OCI-LY3 (cell line): ENCODE data around the gene GJA9.

Experiments used
- EZH2phosphoT487 ChIP-seq: fragments of 200-600 bp; shearing (Covaris generic); IDR thresholded peaks from 2 replicates; pipeline ENCODE4 v1.6.1; 2018; ENCODE audit warnings: antibody characterized with exemption, mixed run types, low read depth
- TF ChIP-seq, protein P1 (sequence below): fragments of 200-600, 300-600 bp; sonication (generic); IDR thresholded peaks from 2 replicates; pipeline ENCODE4 v1.5.1; 2014; ENCODE audit warnings: antibody characterized with exemption, low read length, low read depth

DNA sequence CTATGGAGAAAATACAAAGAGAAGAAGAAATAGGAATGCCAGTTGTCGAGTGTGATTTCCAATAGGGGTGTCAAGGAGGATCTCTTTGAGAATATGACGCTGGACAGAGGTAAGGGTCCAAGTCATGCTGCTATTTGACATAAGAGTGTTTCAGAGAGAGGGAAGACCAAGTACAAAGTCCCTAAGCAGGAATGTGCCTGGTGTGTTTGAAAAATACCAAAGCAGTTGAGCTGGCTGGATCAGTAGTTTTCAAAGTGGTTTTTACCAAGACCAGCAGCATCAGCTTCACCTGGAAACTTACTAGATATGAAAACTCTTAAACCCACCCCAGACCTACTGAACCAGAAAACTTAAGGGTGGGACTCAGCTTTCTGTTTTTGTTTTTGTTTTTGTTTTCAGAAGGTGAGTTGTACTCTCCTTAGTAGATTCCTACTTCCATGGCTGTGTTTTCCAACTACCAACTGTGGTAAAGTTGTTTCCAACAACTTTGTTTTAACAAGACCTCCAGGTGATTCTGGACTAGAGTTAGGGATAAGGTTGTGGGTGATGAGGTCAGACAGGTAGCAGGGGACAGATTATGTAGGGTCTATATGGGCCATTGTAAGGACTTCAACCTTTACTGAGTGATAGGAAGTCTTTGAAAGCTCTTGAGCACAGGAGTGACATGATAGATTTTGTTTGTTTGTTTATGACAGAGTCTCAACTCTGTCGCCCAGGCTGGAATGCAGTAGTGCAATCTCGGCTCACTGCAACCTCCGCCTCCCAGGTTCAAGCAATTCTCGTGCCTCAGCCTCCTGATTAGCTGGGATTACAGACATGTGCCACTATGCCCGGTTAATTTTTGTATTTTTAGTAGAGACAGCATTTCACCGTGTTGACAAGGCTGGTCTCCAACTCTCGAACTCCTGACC lies 7.3 kb upstream of the GJA9 start:
- TF ChIP-seq, protein P1, sequence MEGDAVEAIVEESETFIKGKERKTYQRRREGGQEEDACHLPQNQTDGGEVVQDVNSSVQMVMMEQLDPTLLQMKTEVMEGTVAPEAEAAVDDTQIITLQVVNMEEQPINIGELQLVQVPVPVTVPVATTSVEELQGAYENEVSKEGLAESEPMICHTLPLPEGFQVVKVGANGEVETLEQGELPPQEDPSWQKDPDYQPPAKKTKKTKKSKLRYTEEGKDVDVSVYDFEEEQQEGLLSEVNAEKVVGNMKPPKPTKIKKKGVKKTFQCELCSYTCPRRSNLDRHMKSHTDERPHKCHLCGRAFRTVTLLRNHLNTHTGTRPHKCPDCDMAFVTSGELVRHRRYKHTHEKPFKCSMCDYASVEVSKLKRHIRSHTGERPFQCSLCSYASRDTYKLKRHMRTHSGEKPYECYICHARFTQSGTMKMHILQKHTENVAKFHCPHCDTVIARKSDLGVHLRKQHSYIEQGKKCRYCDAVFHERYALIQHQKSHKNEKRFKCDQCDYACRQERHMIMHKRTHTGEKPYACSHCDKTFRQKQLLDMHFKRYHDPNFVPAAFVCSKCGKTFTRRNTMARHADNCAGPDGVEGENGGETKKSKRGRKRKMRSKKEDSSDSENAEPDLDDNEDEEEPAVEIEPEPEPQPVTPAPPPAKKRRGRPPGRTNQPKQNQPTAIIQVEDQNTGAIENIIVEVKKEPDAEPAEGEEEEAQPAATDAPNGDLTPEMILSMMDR = no peak
- no peak for TF ChIP-seq EZH2phosphoT487
